B cell (primary cell): Measurements from ENCODE around the gene IFI16. TPM values are rescaled to one million over a fixed set of nuclear protein-coding genes. Genes with fewer than 3 reads are reported as not detected.
"Not testable (repeated sequence)": the region's sequence is repeated elsewhere in the genome, so short reads cannot be mapped to it uniquely, and the experiment has no call there.

Experiments used
- ATAC-seq: fragments of 200-7000 bp; cut with Tn5 transposase; one replicate; pipeline ENCODE4 v1.10.0; 2021; ENCODE audit warnings: low read depth, mild to moderate bottlenecking, moderate number of reproducible peaks, moderate library complexity
- CTCF ChIA-PET: fragments of 350-600 bp; sonication (Branson Sonifier 250); formaldehyde crosslinking; loops from one replicate; lab custom pipeline; 2021; ENCODE audit warnings: antibody characterized with exemption, inconsistent platforms; lab: Charles Lee
- POLR2A ChIA-PET: fragments of 350-600 bp; sonication (Branson Sonifier 250); formaldehyde crosslinking; loops from one replicate; lab custom pipeline; 2021; ENCODE audit warnings: antibody characterized with exemption; lab: Charles Lee
- DNase-seq: peaks from one replicate; pipeline ENCODE4 v3.0.0; 2013
- H2AFZ ChIP-seq: 2 replicates; pipeline ENCODE4 v1.6.1; 2012; ENCODE audit warnings: mild to moderate bottlenecking, low read depth, low read length; ENCODE audit not compliant: insufficient read depth, poor library complexity, severe bottlenecking
- H3K27ac ChIP-seq, 2 donors: 1 replicate in 1 of 2; 2 replicates in 1 of 2; pipeline ENCODE4 v1.5.1; 2012 to 2013; ENCODE audit warnings: low read length in 2 of 2, mild to moderate bottlenecking in 2 of 2, moderate library complexity in 1 of 2
- H3K27me3 ChIP-seq, 4 experiments: fragments of 200-600 bp in 1 of 4; sonication (generic) in 1 of 4; replicated peaks in 1 of 4; 1 replicate in 2 of 4; 2 replicates in 2 of 4; pipeline versions ENCODE4 v1.6.1 to v1.7.0; 2013 to 2016; ENCODE audit warnings: low read length in 3 of 4, mild to moderate bottlenecking in 2 of 4, mixed read lengths in 1 of 4, moderate library complexity in 1 of 4; ENCODE audit not compliant: insufficient read depth in 4 of 4, control insufficient read depth in 3 of 4; ENCODE audit errors: control extremely low read depth in 1 of 4
- H3K36me3 ChIP-seq, 2 experiments: replicated peaks in 1 of 2; 1 replicate in 1 of 2; 2 replicates in 1 of 2; pipeline versions ENCODE4 v1.6.1 to v1.7.1; 2013; ENCODE audit warnings: low read length in 1 of 2; ENCODE audit not compliant: insufficient read depth in 2 of 2, control insufficient read depth in 1 of 2; ENCODE audit errors: control extremely low read depth in 1 of 2, extremely low read depth in 1 of 2
- H3K4me1 ChIP-seq, 2 donors: fragments of 200-600 bp in 1 of 2; sonication (generic) in 1 of 2; 1 replicate in 1 of 2; 2 replicates in 1 of 2; pipeline versions ENCODE4 v1.5.1 to v1.6.1; 2013 to 2017; ENCODE audit warnings: low read length in 2 of 2; ENCODE audit not compliant: control insufficient read depth in 2 of 2, insufficient read depth in 2 of 2
- H3K4me2 ChIP-seq: replicated peaks from 2 replicates; pipeline ENCODE3; 2012; ENCODE audit warnings: mild to moderate bottlenecking, low read depth, low read length; ENCODE audit not compliant: poor library complexity, severe bottlenecking
- H3K4me3 ChIP-seq, 5 experiments: fragments of 200-600 bp in 1 of 5; sonication (generic) in 1 of 5; 1 replicate in 3 of 5; 2 replicates in 2 of 5; pipeline versions ENCODE4 v1.5.1 to v1.7.0; 2011 to 2016; ENCODE audit warnings: low read length in 4 of 5, mild to moderate bottlenecking in 4 of 5, low read depth in 2 of 5, control low read depth in 1 of 5, moderate library complexity in 1 of 5; ENCODE audit not compliant: insufficient read depth in 1 of 5; ENCODE audit errors: control extremely low read depth in 1 of 5, extremely low read depth in 1 of 5
- H3K79me2 ChIP-seq: fragments of 200-600 bp; sonication (generic); one replicate; pipeline ENCODE4 v1.6.0; 2016; ENCODE audit warnings: low read length; ENCODE audit not compliant: control insufficient read depth, insufficient read depth
- H3K9ac ChIP-seq: fragments of 200-600 bp; sonication (generic); 2 replicates; pipeline ENCODE4 v1.6.1; 2017; ENCODE audit warnings: mild to moderate bottlenecking, low read length, moderate library complexity
- H3K9me3 ChIP-seq, 3 donors: one replicate each; pipeline versions ENCODE4 v1.6.1 to v1.7.1; 2013; ENCODE audit warnings: low read length in 2 of 3; ENCODE audit not compliant: control insufficient read depth in 2 of 3, insufficient read depth in 1 of 3; ENCODE audit errors: control extremely low read depth in 1 of 3
- H4K20me1 ChIP-seq: 2 replicates; pipeline ENCODE4 v1.6.0; 2012; ENCODE audit warnings: mild to moderate bottlenecking, low read length; ENCODE audit not compliant: insufficient read depth, control insufficient read depth, poor library complexity, severe bottlenecking
- H3K27ac Mint-ChIP-seq: one replicate; pipeline ENCODE4 v1.8.0; 2021; ENCODE audit warnings: mixed read lengths
- H3K27me3 Mint-ChIP-seq: one replicate; pipeline ENCODE4 v1.8.0; 2021; ENCODE audit warnings: mixed read lengths
- H3K4me1 Mint-ChIP-seq: one replicate; pipeline ENCODE4 v1.8.0; 2021; ENCODE audit warnings: mixed read lengths
- H3K4me3 Mint-ChIP-seq: one replicate; pipeline ENCODE4 v1.8.0; 2021; ENCODE audit warnings: mixed read lengths
- H3K9me3 Mint-ChIP-seq: one replicate; pipeline ENCODE4 v1.8.0; 2022; ENCODE audit warnings: mixed read lengths; ENCODE audit not compliant: insufficient read depth
- EZH2 ChIP-seq: IDR thresholded peaks from 2 replicates; pipeline ENCODE4 v1.6.1; 2012; ENCODE audit warnings: borderline replicate concordance, low read depth, mild to moderate bottlenecking, moderate library complexity, low read length; ENCODE audit not compliant: insufficient read depth, poor library complexity, severe bottlenecking
- WGBS: methylation state at CpG from one replicate; pipeline ENCODE4 v1.1.5; 2013; ENCODE audit warnings: missing lambda C conversion rate; ENCODE audit not compliant: insufficient coverage; 5-methylcytosine and 5-hydroxymethylcytosine counted together
- intact Hi-C: fragments of 100-400 bp; cut with micrococcal nuclease; formaldehyde crosslinking; loops from one replicate; pipeline ENCODE4 v1.10.0; 2022
- polyA plus RNA-seq: library from polyadenylated mRNA; depleted of rRNA; stranded (reverse); fragments of >200 nt; gene quantifications from 2 replicates; pipeline ENCODE4 v1.2.3, GENCODE V29; 2012
- total RNA-seq, 2 donors: library from RNA; stranded (reverse); fragments of 120-200 nt in 1 of 2; gene quantifications; 1 replicate in 1 of 2; 2 replicates in 1 of 2; pipeline versions ENCODE4 v1.2.3 to v1.2.4, GENCODE V29; 2013 to 2022
- TF ChIP-seq, protein P1 (sequence below): fragments of 200-600 bp; IDR thresholded peaks from one replicate; pipeline ENCODE4 v1.8.0; 2022; ENCODE audit warnings: antibody characterized with exemption, mild to moderate bottlenecking

IFI16 gene
- total and polyA plus RNA-seq, 2 donors (not counting 1 experiment from before 2014, with no cell fraction given), result 89.0 to 176 TPM

- Mint-ChIP-seq H3K9me3 (no peaks in the 10 kb centered on the region), H3K27me3 (no peaks in the 10 kb centered on the region), H3K4me3 (no peak overlapping the region), H3K27ac (no peak overlapping the region), H3K4me1 (peaks cover 19% of the 10 kb centered on the region)
- ChIA-PET POLR2A (no interaction called here), CTCF (interaction anchor here (1.0 to 4.0 kb wide), 7 partner anchors 12 to 174 kb away, joined by 3 to 21 read pairs (median 3); no protein-coding TSS in a partner anchor)
- ATAC-seq (no peak), DNase-seq (no peak)
- no peak overlapping the region for H3K9ac ChIP-seq
- H3K4me1 ChIP-seq, result peaks cover 0 to 7% of the 10 kb centered on the region in 2 donors
- peak overlapping the region in 1 of 2 donors; percentile 59 for H3K27ac ChIP-seq
- intact Hi-C loops, result no loop called here
- no peaks in the 10 kb centered on the region for H3K9me3 ChIP-seq
- no peak overlapping the region for H2AFZ ChIP-seq
- no peak for TF ChIP-seq EZH2
- TF ChIP-seq, protein P1, sequence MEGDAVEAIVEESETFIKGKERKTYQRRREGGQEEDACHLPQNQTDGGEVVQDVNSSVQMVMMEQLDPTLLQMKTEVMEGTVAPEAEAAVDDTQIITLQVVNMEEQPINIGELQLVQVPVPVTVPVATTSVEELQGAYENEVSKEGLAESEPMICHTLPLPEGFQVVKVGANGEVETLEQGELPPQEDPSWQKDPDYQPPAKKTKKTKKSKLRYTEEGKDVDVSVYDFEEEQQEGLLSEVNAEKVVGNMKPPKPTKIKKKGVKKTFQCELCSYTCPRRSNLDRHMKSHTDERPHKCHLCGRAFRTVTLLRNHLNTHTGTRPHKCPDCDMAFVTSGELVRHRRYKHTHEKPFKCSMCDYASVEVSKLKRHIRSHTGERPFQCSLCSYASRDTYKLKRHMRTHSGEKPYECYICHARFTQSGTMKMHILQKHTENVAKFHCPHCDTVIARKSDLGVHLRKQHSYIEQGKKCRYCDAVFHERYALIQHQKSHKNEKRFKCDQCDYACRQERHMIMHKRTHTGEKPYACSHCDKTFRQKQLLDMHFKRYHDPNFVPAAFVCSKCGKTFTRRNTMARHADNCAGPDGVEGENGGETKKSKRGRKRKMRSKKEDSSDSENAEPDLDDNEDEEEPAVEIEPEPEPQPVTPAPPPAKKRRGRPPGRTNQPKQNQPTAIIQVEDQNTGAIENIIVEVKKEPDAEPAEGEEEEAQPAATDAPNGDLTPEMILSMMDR, result no peak
- WGBS, result no CpG with 5 or more reads among the region's 1 CpG
- H4K20me1 ChIP-seq, result peaks cover 22% of the 10 kb centered on the region
- no peak overlapping the region for H3K4me2 ChIP-seq
- H3K36me3 ChIP-seq, result peaks cover 23 to 87% of the 10 kb centered on the region in 2 experiments
- H3K27me3 ChIP-seq, result no peaks in the 10 kb centered on the region
- H3K79me2 ChIP-seq, result peaks cover 71% of the 10 kb centered on the region
- H3K4me3 ChIP-seq, result no peak overlapping the region
These were observed 30.5 kb downstream of the IFI16 start for GRCh38 chr1:159040206-159040605.

GRCh38 chr1:159040893-159041724 lies 31.4 kb downstream of the IFI16 start:
- H3K27me3 ChIP-seq, result no peaks in the 10 kb centered on the region
- H4K20me1 ChIP-seq, result peaks cover 14% of the 10 kb centered on the region
- peak overlapping the region; percentile 67 for H3K27ac Mint-ChIP-seq
- peaks cover 62% of the 10 kb centered on the region for H3K79me2 ChIP-seq
- CTCF ChIA-PET, result interaction anchor here (0.6 to 4.0 kb wide), 8 partner anchors 11 to 173 kb away, joined by 3 to 21 read pairs (median 3); no protein-coding TSS in a partner anchor
- H2AFZ ChIP-seq, result no peak overlapping the region
- ATAC-seq (no peak), DNase-seq (no peak)
- no peaks in the 10 kb centered on the region for H3K9me3 ChIP-seq
- H3K27ac ChIP-seq, result peak overlapping the region; percentile 22 to 59
- H3K4me1 Mint-ChIP-seq, result peaks cover 20% of the 10 kb centered on the region
- H3K9ac ChIP-seq, result no peak overlapping the region
- no peak for TF ChIP-seq EZH2
- TF ChIP-seq, protein P1, result no peak
- H3K9me3 Mint-ChIP-seq, result no peaks in the 10 kb centered on the region
- no peak overlapping the region for H3K4me2 ChIP-seq
- H3K4me1 ChIP-seq, result peaks cover 0 to 7% of the 10 kb centered on the region in 2 donors
- 80% methylated on average over 3 of the region's 7 CpGs for WGBS
- no peak overlapping the region for H3K4me3 ChIP-seq
- peaks cover 17 to 87% of the 10 kb centered on the region in 2 experiments for H3K36me3 ChIP-seq
- no peaks in the 10 kb centered on the region for H3K27me3 Mint-ChIP-seq
- POLR2A ChIA-PET, result no interaction called here
- intact Hi-C loops, result no loop called here
- no peak overlapping the region for H3K4me3 Mint-ChIP-seq

DNA sequence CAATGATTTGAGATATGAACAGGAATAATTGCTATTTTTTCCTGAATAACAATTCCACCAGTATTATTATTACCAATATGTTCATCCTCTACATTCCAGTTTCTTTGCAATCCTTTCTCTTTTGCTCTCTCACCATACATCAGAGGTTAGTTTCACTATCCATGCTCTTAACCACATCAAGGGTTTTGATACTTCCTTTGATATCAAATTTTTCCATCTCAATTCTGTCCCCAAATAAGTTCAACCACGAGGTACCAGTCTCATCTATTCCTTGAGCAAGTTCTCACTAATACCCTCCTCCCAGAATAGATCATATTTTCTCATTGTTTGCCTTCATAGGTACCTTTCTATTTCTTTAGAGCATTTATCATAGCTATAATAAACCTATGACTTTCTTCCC lies 36.8 kb downstream of the IFI16 start:
- H3K9me3 ChIP-seq, H3K9me3 Mint-ChIP-seq, H3K27me3 Mint-ChIP-seq, H3K4me3 Mint-ChIP-seq, DNase-seq, H2AFZ ChIP-seq, H3K27me3 ChIP-seq, H3K4me3 ChIP-seq, H3K4me2 ChIP-seq, ATAC-seq, CTCF ChIA-PET, POLR2A ChIA-PET, H3K4me1 ChIP-seq, H3K9ac ChIP-seq, intact Hi-C loops, H4K20me1 ChIP-seq: not testable (repeated sequence)
- H3K4me1 Mint-ChIP-seq, result peaks cover 24% of the 10 kb centered on the region
- peak overlapping the region in 1 of 2 donors; percentile 62 for H3K27ac ChIP-seq
- peaks cover 1 to 80% of the 10 kb centered on the region in 2 experiments for H3K36me3 ChIP-seq
- peaks cover 22% of the 10 kb centered on the region for H3K79me2 ChIP-seq
- H3K27ac Mint-ChIP-seq, result peak overlapping the region; percentile 71
- WGBS, result no CpG with 5 or more reads among the region's 1 CpG
